Body of pancreas (tissue), 4 donors: ENCODE results near the gene GAL. TPM values are rescaled to one million over a fixed set of nuclear protein-coding genes. Genes with fewer than 3 reads are reported as not detected.

Source experiments
- ATAC-seq: fragments of 150-250 bp; one replicate; pipeline ENCODE4 v1.9.1; 2016
- DNase-seq, 4 donors: peaks; one replicate each; pipeline ENCODE4 v3.0.0-alpha.2; 2019
- H3K27ac ChIP-seq, 4 donors: fragments of 200-600 bp; sonication (generic); 1 replicate in 3 of 4; 2 replicates in 1 of 4; pipeline versions ENCODE4 v1.5.1 to v1.6.1; 2016 to 2019; ENCODE audit warnings: mild to moderate bottlenecking in 1 of 4, mixed read lengths in 1 of 4, moderate library complexity in 1 of 4
- H3K27me3 ChIP-seq, 2 donors: fragments of 200-600 bp; sonication (generic); one replicate each; pipeline ENCODE4 v1.6.0; 2016; ENCODE audit warnings: mild to moderate bottlenecking in 1 of 2
- H3K36me3 ChIP-seq, 2 donors: fragments of 200-600 bp; sonication (generic); replicated peaks in 1 of 2; 2 replicates each; pipeline ENCODE4 v1.5.1; 2016; ENCODE audit warnings: low read depth in 2 of 2; ENCODE audit not compliant: insufficient read depth in 1 of 2
- H3K4me1 ChIP-seq: fragments of 200-600 bp; sonication (generic); one replicate; pipeline ENCODE4 v1.6.0; 2016
- H3K4me3 ChIP-seq, 2 donors: fragments of 200-600 bp; sonication (generic); 1 replicate in 1 of 2; 2 replicates in 1 of 2; pipeline ENCODE4 v1.5.1; 2016 to 2019
- H3K9me3 ChIP-seq, 3 donors: fragments of 200-600 bp; sonication (generic); 1 replicate in 2 of 3; 2 replicates in 1 of 3; pipeline ENCODE4 v1.5.1; 2016
- CTCF ChIP-seq, 7 experiments: fragments of 450-650 bp in 4 of 7; fragments of 200-600 bp in 3 of 7; sonication (generic) in 3 of 7; IDR thresholded peaks; one replicate each; pipeline ENCODE4 v1.5.1; 2016 to 2019; ENCODE audit warnings: antibody characterized with exemption in 7 of 7
- POLR2A ChIP-seq, 3 donors: fragments of 450-650 bp; IDR thresholded peaks; one replicate each; pipeline ENCODE4 v1.6.1; 2016; ENCODE audit warnings: antibody characterized with exemption in 3 of 3, mild to moderate bottlenecking in 2 of 3
- WGBS, 2 donors: methylation state at CpG; one replicate each; pipeline ENCODE4 v1.1.5; 2017; 5-methylcytosine and 5-hydroxymethylcytosine counted together
- intact Hi-C: fragments of 100-400 bp; cut with DNase I; formaldehyde crosslinking; loops from one replicate; pipeline ENCODE4 v1.15.1; 2023
- total RNA-seq, 2 donors: library from RNA; depleted of rRNA; stranded (reverse); fragments of >200 nt; gene quantifications; one replicate each; pipeline ENCODE4 v1.1.0, GENCODE V29; 2016

GAL gene
- total RNA-seq, 2 donors from 2014 or later: 3.4 to 5.9 TPM

GRCh38 chr11:68691402-68691784, 7.0 kb downstream of the GAL start:
- Histone ChIP-seq H3K9me3 (no peaks in the 10 kb centered on the region), H3K27ac (no peak overlapping the region), H3K36me3 (no peaks in the 10 kb centered on the region), H3K4me3 (no peak overlapping the region), H3K4me1 (no peaks in the 10 kb centered on the region), H3K27me3 (no peaks in the 10 kb centered on the region)
- ATAC-seq (no peak), DNase-seq (no peak)
- intact Hi-C loops: no loop called here
- WGBS, 2 donors: 76 to 77% methylated on average over 9 of the region's 9 CpGs
- TF ChIP-seq CTCF (IDR thresholded peaks at IDR 0.05) (no peak), POLR2A (IDR thresholded peaks at IDR 0.05) (no peak)

GRCh38 chr11:68692115-68692514, 7.8 kb downstream of the GAL start:
- Histone ChIP-seq H3K27me3 (no peaks in the 10 kb centered on the region), H3K27ac (no peak overlapping the region), H3K4me1 (no peaks in the 10 kb centered on the region), H3K4me3 (no peak overlapping the region), H3K9me3 (no peaks in the 10 kb centered on the region), H3K36me3 (no peaks in the 10 kb centered on the region)
- TF ChIP-seq POLR2A (IDR thresholded peaks at IDR 0.05): no peak
- TF ChIP-seq CTCF (IDR thresholded peaks at IDR 0.05): no peak
- no peak for DNase-seq
- intact Hi-C loops: no loop called here
- ATAC-seq: no peak
- WGBS, 2 donors: 60 to 81% methylated on average over 9 to 10 of the region's 10 CpGs

GRCh38 chr11:68692871-68693483, 8.6 kb downstream of the GAL start:
- Histone ChIP-seq H3K27me3 (no peaks in the 10 kb centered on the region), H3K4me1 (no peaks in the 10 kb centered on the region), H3K9me3 (no peaks in the 10 kb centered on the region), H3K4me3 (no peak overlapping the region), H3K27ac (no peak overlapping the region), H3K36me3 (no peaks in the 10 kb centered on the region)
- TF ChIP-seq CTCF (IDR thresholded peaks at IDR 0.05) (no peak), POLR2A (IDR thresholded peaks at IDR 0.05) (no peak)
- 65 to 76% methylated on average over 9 to 15 of the region's 15 CpGs for WGBS, 2 donors
- ATAC-seq (no peak), DNase-seq (no peak)
- intact Hi-C loops: no loop called here

DNA sequence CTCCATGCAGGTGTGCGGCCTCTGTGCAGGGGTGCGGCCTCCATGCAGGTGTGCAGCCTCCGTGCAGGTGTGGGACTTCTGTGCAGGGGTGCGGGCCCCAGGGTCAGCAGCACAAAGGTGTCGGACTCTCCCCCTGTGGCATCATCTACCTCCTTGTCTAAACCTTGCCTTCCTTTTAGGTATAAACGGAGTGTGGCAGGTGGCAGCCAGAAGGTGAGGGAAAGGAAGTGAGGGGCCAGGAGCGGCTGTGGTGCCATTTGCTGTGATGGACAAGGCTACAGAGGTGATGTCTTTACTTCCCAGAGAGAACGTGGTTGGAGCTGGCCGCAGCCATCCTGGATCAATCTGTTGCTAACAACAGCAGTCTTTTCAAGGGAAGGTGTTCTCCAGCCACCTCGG, 9.1 kb downstream of the GAL start:
- no peak overlapping the region for H3K27ac ChIP-seq
- H3K9me3 ChIP-seq: no peaks in the 10 kb centered on the region
- H3K36me3 ChIP-seq: no peaks in the 10 kb centered on the region
- H3K4me1 ChIP-seq: no peaks in the 10 kb centered on the region
- no peaks in the 10 kb centered on the region for H3K27me3 ChIP-seq
- no peak for ATAC-seq
- WGBS, 2 donors: 72 to 79% methylated on average over 10 of the region's 10 CpGs
- no peak overlapping the region for H3K4me3 ChIP-seq
- TF ChIP-seq CTCF (IDR thresholded peaks at IDR 0.05) (no peak), POLR2A (IDR thresholded peaks at IDR 0.05) (no peak)
- intact Hi-C loops: no loop called here
- no peak for DNase-seq
